ENCODE data around the gene TMEM132C.

The TMEM132C gene

DNA sequence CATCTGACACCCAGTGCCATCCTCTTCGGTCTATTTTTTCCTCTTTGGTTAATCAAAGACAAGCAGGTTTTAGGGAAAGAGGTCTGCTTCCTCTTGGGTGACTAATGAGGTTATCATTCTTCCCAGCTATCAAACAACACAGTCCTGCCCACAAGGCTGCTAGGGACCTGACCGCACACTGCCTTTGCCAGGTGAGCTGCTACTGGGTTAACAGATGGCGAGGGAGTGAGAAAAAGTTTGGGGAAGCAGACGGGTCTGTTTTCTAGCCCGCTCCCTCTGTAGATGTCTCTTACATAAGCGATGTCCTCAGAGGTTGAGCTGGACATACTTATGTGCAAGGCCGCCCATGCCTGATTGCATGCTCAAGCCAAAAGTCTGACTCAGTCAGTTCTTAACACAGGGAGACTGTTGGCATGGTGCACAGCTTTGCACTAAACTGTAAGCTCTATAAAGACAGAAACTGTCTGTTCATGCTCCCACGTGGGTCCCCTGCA is 462.7 kb downstream of the TMEM132C start:
- no peak for DNase-seq

DNA sequence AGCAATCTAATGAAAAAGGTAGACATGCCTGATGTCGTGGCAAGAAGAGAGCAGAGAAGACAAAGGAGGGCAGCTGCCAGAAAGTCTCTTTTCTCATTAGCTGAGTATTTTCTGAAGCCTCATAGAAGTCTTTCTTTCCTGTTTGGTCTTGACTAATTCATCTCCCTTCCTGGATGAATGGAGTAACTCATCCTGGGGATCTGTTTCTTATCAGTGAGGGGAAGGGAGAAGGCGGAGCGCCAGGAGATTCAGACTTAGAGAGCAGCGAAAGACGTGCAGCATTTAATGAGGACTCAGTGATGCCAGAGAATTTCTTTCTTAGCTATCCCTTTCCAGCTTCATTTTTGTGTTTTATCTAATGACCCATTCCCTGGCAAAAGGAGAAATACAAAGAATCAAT is 467.4 kb downstream of the TMEM132C start:
- DNase-seq, result no peak

DNA sequence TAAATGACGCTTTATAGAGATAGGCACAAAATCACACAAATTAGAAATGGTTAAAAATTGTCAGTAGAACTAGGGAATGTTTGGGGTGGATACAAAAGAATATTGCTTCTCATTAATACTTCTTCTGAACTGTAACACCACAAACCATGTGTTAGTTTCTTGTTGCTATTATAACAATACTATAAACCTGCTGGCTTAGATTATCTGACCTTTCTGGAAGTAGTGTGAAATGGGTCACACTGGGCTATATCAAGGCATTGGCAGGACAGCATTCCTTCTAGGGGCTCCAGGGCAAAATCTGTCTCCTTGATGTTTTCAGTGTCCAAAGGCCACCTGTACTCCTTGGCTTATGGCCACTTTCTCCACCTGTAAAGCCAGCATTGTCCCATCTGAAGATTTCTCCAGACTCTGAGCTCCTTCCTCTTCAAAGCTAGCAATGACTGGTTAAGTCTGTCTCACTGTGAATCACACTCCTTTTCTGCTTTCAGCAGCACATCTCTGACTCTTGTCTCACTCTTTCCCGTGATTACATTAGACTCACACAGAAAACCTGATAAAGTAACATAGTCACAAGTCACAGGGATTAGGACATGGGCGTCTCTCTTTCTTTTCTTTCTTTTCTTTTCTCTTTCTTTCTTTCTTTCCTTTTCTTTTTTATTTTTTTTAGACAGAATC is 470.5 kb downstream of the TMEM132C start:
- no peak for DNase-seq

DNA sequence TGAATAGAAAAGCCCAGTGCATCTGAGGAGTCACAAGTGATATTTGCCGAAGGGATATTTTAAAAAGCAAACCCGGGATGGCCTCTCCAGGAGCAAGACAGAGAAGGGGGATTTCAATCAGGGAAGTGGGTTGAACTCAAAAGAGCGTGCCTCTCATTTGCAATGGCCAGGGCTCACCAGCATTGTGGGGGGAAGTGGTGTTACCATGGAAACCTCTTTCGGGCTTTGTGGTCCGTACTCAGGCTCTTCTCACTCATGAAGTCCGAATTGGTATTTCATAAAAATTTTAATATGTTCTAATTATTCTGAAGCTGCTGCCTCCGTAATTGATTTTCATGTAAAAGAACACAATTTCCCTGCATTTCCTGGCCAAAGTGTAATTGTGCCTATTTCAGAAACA is 476.9 kb downstream of the TMEM132C start:
- DNase-seq, result no peak

DNA sequence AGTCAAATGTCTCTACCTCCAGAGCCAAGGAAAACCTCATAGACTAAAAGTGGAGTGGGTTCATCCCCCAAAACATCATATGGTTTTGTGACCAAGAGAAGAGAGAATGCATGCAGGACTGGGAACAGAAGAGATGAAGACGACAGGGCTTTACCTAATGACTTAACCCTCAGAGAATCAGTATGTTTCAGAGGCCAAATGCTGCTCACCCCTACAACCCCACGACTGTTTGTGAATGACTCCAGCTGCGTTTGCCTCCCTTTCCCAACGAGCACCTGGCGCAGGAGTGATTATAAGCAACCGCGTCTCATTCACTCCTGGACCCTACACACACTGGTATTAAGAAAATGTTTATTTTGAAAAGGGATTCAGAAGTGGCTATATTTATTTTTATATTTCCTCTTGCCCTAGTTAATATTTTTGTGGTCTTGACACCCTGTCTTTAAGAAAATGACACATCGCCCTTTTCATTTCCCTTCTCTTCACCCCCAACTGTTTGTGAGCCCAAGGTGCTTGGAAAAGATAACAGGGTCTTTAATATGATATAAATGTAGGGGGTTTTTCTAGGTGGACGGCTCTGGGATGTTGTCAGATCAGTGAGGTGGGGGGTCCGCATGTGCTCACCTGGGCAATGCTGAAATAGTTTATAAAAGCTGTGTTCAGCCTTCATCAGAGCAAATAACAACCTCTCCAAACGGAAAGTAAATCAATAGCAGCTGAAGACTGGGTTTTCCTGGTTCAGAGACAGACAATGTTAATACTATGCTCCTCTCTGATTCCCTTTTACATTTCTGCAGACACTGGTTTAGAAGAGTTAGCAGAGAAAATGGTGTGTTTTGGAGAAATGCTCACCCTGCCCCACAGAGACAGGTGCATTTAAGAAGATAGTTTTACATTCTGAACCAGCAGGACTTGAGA is 479.1 kb downstream of the TMEM132C start:
- DNase-seq, result no peak

DNA sequence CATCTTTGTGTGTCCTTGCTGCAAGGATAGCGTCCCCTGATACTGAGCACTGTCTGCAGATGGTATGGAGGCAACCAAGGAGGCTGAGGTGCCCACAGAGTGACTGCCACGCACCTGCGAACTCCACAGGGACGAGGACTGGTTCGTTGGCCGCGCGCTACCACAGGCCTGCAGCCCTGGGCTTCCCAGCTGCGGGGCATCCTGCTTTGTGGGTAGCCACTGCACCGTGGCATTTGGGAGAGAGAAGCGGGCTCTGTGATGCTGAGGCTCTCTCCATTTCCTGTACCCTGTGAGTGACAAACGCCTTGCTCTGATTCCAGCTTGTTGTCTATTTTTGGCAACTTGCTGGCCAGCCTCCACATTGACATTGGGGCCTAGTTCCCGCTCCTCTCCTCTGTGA is 480.5 kb downstream of the TMEM132C start:
- no peak for DNase-seq

DNA sequence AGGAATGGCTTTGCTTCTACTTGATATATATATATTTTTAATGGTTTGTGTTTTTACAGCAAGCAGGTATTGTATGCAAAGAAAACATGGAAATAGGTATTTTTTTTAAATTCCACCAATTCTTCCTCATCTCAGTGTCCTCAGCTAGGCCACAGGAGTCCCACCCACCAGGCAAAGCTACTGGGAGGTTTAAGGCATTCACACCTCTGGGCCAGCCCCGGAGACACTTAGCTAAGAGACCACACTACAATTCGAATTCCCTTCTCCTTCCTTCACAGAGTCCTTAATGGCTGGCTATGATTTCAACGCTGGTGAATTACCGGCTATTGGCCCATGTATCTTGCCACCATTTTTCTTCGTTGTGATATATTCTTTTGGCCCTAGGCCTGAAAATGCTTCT is 485.4 kb downstream of the TMEM132C start:
- no peak for DNase-seq

DNA sequence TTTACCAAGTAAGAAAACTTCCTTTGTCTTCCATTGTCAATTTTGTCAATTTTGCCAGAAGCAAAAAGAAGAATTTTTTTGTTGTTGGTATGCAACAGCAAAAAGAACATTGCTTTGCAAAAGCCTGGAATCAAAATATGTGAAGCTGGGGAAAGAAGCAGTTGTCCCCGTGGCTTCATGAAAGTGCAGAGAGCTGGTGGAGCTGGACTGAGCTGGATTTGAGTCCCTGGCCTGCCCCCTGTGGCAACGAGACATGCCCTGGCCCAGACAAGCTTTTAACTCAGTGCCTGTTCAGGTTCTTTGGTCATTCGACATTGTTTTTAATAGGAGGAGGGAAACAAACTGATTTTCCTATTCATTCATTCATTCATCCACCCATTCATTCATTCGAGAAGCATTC is 486.5 kb downstream of the TMEM132C start:
- no peak for DNase-seq

DNA sequence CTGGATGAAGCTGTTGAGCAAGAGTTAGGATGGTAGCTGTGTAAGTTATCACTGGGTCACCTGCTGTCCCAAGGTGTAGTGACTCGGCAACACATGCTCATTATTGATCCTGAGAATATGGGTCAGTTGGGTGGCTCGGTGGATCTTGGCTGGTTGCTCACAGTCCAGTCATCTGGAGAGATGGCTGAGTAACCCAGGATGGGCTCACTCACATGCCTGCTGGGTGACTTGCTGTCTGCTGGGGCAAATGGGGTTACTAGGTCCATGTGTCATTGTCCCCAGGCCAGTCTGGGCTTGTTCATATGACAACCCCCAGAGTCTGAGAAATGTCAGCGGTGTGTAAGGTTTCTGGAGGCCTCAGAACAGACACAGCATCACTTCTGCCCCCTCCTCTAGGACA is 487.3 kb downstream of the TMEM132C start:
- no peak for DNase-seq

DNA sequence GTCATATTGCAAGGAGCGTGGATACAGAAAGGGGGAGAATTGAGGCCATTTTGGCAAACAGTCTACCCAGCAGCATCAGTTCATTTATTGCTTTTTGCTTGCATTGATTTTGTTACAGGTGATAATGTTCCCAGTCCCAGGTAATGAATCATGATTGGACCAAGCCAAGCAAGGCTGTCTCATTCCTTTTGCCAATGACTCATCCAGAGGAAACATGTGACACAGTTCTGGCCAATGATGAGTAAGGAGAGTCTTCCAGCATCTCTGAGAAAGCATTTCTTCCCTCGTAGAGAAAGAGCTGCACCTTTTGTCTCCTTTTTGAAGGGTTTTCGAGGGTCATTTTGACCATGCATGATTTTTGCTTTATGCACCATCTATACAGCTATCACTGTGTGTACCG is 488.6 kb downstream of the TMEM132C start:
- no peak for DNase-seq
